CD14-positive monocyte (primary cell): ENCODE measurements around the gene CLASP1. TPM values are rescaled to one million over a fixed set of nuclear protein-coding genes. Genes with fewer than 3 reads are reported as not detected.

Experiments used
- DNase-seq, 3 donors: peaks; one replicate each; pipeline ENCODE4 v3.0.0-alpha.2; 2011 to 2022
- H2AFZ ChIP-seq: 2 replicates; pipeline ENCODE4 v1.6.0; 2012; ENCODE audit warnings: mild to moderate bottlenecking, low read depth, low read length, inconsistent platforms; ENCODE audit not compliant: insufficient read depth, poor library complexity, severe bottlenecking
- H3K27ac ChIP-seq, 2 donors: 1 replicate in 1 of 2; 2 replicates in 1 of 2; pipeline ENCODE4 v1.5.1; 2012 to 2013; ENCODE audit warnings: low read length in 2 of 2, control low read depth in 1 of 2, inconsistent platforms in 1 of 2, low read depth in 1 of 2, mild to moderate bottlenecking in 1 of 2
- H3K27me3 ChIP-seq, 2 donors: one replicate each; pipeline versions ENCODE4 v1.6.0 to v1.6.1; 2011 to 2013; ENCODE audit warnings: low read length in 2 of 2; ENCODE audit not compliant: control insufficient read depth in 2 of 2, insufficient read depth in 2 of 2
- H3K36me3 ChIP-seq, 2 donors: replicated peaks in 1 of 2; 1 replicate in 1 of 2; 2 replicates in 1 of 2; pipeline versions ENCODE4 v1.5.1 to v1.6.1; 2012 to 2013; ENCODE audit warnings: low read length in 2 of 2, control low read depth in 1 of 2, inconsistent platforms in 1 of 2, mild to moderate bottlenecking in 1 of 2; ENCODE audit not compliant: insufficient read depth in 2 of 2, control insufficient read depth in 1 of 2
- H3K4me1 ChIP-seq, 2 donors: 1 replicate in 1 of 2; 2 replicates in 1 of 2; pipeline versions ENCODE4 v1.5.1 to v1.6.1; 2012 to 2013; ENCODE audit warnings: low read length in 2 of 2, control low read depth in 1 of 2, inconsistent platforms in 1 of 2, mild to moderate bottlenecking in 1 of 2, moderate library complexity in 1 of 2; ENCODE audit not compliant: insufficient read depth in 2 of 2, control insufficient read depth in 1 of 2
- H3K4me2 ChIP-seq: replicated peaks from 2 replicates; pipeline ENCODE3; 2012; ENCODE audit warnings: low read length, moderate library complexity, mild to moderate bottlenecking; ENCODE audit not compliant: poor library complexity, severe bottlenecking; ENCODE audit errors: extremely low read depth
- H3K4me3 ChIP-seq, 3 experiments: fragments of 200-600 bp in 1 of 3; sonication (generic) in 1 of 3; replicated peaks in 1 of 3; 1 replicate in 2 of 3; 2 replicates in 1 of 3; pipeline ENCODE4 v1.5.1; 2011 to 2013; ENCODE audit warnings: low read length in 3 of 3, mild to moderate bottlenecking in 3 of 3, control low read depth in 2 of 3, low read depth in 2 of 3, inconsistent platforms in 1 of 3, moderate library complexity in 1 of 3
- H3K79me2 ChIP-seq: 2 replicates; pipeline ENCODE4 v1.6.0; 2012; ENCODE audit warnings: mild to moderate bottlenecking, control low read depth, inconsistent platforms, low read length, moderate library complexity; ENCODE audit not compliant: insufficient read depth
- H3K9ac ChIP-seq: 2 replicates; pipeline ENCODE4 v1.6.0; 2017; ENCODE audit warnings: low read length, mild to moderate bottlenecking; ENCODE audit not compliant: insufficient read depth, poor library complexity, severe bottlenecking
- H3K9me3 ChIP-seq, 2 donors: replicated peaks in 1 of 2; 1 replicate in 1 of 2; 2 replicates in 1 of 2; pipeline versions ENCODE4 v1.5.1 to v1.6.1; 2012 to 2013; ENCODE audit warnings: low read length in 2 of 2, control low read depth in 1 of 2; ENCODE audit not compliant: control insufficient read depth in 1 of 2, insufficient read depth in 1 of 2
- H4K20me1 ChIP-seq: 2 replicates; pipeline ENCODE4 v1.6.0; 2012; ENCODE audit warnings: mild to moderate bottlenecking, low read length, control low read depth, moderate library complexity; ENCODE audit not compliant: insufficient read depth
- H3K27ac Mint-ChIP-seq, 7 donors: one replicate each; pipeline ENCODE4 v1.8.0; 2020; ENCODE audit warnings: mild to moderate bottlenecking in 7 of 7, mixed read lengths in 7 of 7, moderate library complexity in 6 of 7, inconsistent platforms in 2 of 7
- H3K27me3 Mint-ChIP-seq, 3 donors: one replicate each; pipeline ENCODE4 v1.8.0; 2021 to 2022; ENCODE audit warnings: low read depth in 3 of 3, mild to moderate bottlenecking in 3 of 3, mixed read lengths in 3 of 3, moderate library complexity in 3 of 3, inconsistent platforms in 1 of 3
- H3K36me3 Mint-ChIP-seq, 2 donors: one replicate each; pipeline ENCODE4 v1.8.0; 2020; ENCODE audit warnings: mixed read lengths in 2 of 2, inconsistent platforms in 1 of 2, mild to moderate bottlenecking in 1 of 2
- H3K4me1 Mint-ChIP-seq: one replicate; pipeline ENCODE4 v1.8.0; 2020; ENCODE audit warnings: mild to moderate bottlenecking, mixed read lengths
- H3K4me3 Mint-ChIP-seq, 2 donors: one replicate each; pipeline ENCODE4 v1.8.0; 2020; ENCODE audit warnings: mild to moderate bottlenecking in 2 of 2, mixed read lengths in 2 of 2, moderate library complexity in 1 of 2
- H3K9me3 Mint-ChIP-seq, 7 donors: one replicate each; pipeline ENCODE4 v1.8.0; 2020 to 2022; ENCODE audit warnings: mixed read lengths in 7 of 7, mild to moderate bottlenecking in 6 of 7, moderate library complexity in 6 of 7, inconsistent platforms in 2 of 7
- WGBS: methylation state at CpG from one replicate; pipeline ENCODE4 v1.1.5; 2013; ENCODE audit warnings: missing lambda C conversion rate; ENCODE audit not compliant: insufficient coverage; 5-methylcytosine and 5-hydroxymethylcytosine counted together
- intact Hi-C, 2 donors: fragments of 100-400 bp; cut with micrococcal nuclease; formaldehyde crosslinking; loops; one replicate each; pipeline versions ENCODE4 v1.15.0 to v1.15.1; 2023
- polyA plus RNA-seq, 3 donors: library from polyadenylated mRNA; depleted of rRNA in 1 of 3; unstranded in 2 of 3; stranded (reverse) in 1 of 3; fragments of 300-500 nt in 2 of 3; fragments of >200 nt in 1 of 3; fragmentation: Illumina TruSeq in 2 of 3; gene quantifications; 1 replicate in 2 of 3; 2 replicates in 1 of 3; pipeline ENCODE4 v1.2.3, GENCODE V29; 2012 to 2021
- TF ChIP-seq, protein P1 (sequence below): fragments of 200-600 bp; IDR thresholded peaks from one replicate; pipeline ENCODE4 v1.8.0; 2022; ENCODE audit warnings: antibody characterized with exemption, mild to moderate bottlenecking

Gene CLASP1
- polyA plus RNA-seq, 3 donors: 4.8 to 8.1 (median 7.6) TPM

DNA sequence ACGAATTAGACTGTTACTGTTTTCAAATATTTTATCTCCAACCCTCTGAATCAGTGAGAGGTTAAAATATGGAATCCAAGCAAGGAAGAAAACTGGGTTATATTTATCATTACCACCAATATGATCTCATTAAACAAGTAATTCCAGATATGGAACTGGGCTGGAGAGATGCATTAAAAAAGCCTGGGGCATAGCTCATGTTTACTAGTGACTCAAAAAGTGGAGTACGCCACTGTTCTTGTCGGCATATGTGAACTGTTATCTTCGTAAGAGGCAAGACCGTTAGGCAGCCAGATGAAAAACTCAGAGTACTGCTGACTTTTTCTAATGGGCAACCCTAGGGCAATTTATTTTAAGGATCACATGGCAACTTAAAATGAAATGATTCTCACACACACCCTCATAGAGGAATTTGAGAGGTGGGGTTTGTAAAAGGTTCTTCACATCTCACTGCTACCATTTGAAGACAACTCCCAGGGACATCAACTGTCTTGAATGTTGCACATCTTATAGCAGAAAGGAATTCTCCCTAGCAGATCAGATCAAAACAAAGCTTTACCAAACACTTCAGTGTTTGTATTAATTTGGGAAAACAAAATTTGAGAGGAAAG lies 259.1 kb downstream of the CLASP1 start:
- 90% methylated on average over 2 of the region's 5 CpGs for WGBS
- no peak overlapping the region for H3K4me3 ChIP-seq
- no peaks in the 10 kb centered on the region for H3K4me1 ChIP-seq
- no peak overlapping the region for H2AFZ ChIP-seq
- Mint-ChIP-seq H3K27ac (no peak overlapping the region), H3K4me1 (no peaks in the 10 kb centered on the region), H3K27me3 (no peaks in the 10 kb centered on the region), H3K36me3 (peaks cover 57 to 66% of the 10 kb centered on the region in 2 donors), H3K4me3 (no peak overlapping the region), H3K9me3 (no peaks in the 10 kb centered on the region)
- H3K79me2 ChIP-seq: no peaks in the 10 kb centered on the region
- intact Hi-C loops: no loop called here
- no peak overlapping the region for H3K4me2 ChIP-seq
- peaks cover 53 to 90% of the 10 kb centered on the region in 2 donors for H3K36me3 ChIP-seq
- H3K9ac ChIP-seq: no peak overlapping the region
- H3K27ac ChIP-seq: no peak overlapping the region
- DNase-seq: no peak
- TF ChIP-seq, protein P1, sequence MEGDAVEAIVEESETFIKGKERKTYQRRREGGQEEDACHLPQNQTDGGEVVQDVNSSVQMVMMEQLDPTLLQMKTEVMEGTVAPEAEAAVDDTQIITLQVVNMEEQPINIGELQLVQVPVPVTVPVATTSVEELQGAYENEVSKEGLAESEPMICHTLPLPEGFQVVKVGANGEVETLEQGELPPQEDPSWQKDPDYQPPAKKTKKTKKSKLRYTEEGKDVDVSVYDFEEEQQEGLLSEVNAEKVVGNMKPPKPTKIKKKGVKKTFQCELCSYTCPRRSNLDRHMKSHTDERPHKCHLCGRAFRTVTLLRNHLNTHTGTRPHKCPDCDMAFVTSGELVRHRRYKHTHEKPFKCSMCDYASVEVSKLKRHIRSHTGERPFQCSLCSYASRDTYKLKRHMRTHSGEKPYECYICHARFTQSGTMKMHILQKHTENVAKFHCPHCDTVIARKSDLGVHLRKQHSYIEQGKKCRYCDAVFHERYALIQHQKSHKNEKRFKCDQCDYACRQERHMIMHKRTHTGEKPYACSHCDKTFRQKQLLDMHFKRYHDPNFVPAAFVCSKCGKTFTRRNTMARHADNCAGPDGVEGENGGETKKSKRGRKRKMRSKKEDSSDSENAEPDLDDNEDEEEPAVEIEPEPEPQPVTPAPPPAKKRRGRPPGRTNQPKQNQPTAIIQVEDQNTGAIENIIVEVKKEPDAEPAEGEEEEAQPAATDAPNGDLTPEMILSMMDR: no peak
- H3K27me3 ChIP-seq: no peaks in the 10 kb centered on the region
- no peaks in the 10 kb centered on the region for H3K9me3 ChIP-seq
- H4K20me1 ChIP-seq: no peaks in the 10 kb centered on the region

DNA sequence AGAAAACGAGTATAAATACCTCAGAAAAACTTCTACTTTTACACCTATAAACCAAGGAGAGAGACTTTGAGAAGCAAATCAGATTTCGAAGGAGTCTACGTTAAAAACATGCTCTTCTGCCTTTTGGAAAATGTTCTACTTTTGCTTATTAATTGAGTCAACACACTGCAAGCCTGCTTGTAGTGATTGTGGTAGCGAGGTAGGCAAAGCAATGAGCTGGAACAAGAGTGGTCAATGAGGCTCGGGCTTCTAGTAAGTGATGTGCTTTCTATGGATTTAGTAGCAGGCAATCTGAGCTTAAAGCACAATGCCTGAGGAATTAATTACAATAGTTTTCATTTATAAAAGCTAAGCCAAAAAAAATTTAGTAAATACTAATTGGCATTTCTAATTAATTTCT lies 260.9 kb downstream of the CLASP1 start:
- H3K4me3 Mint-ChIP-seq: no peak overlapping the region
- H3K27me3 ChIP-seq: no peaks in the 10 kb centered on the region
- H3K79me2 ChIP-seq: no peaks in the 10 kb centered on the region
- no peak overlapping the region for H3K27ac Mint-ChIP-seq
- H3K36me3 ChIP-seq: peaks cover 48 to 86% of the 10 kb centered on the region in 2 donors
- H2AFZ ChIP-seq: no peak overlapping the region
- no peaks in the 10 kb centered on the region for H3K4me1 Mint-ChIP-seq
- H3K36me3 Mint-ChIP-seq: peaks cover 53 to 66% of the 10 kb centered on the region in 2 donors
- 100% methylated on average over 3 of the region's 5 CpGs for WGBS
- H3K9me3 Mint-ChIP-seq: no peaks in the 10 kb centered on the region
- TF ChIP-seq, protein P1: no peak
- H4K20me1 ChIP-seq: no peaks in the 10 kb centered on the region
- H3K9me3 ChIP-seq: no peaks in the 10 kb centered on the region
- no peak overlapping the region for H3K4me2 ChIP-seq
- H3K27me3 Mint-ChIP-seq: no peaks in the 10 kb centered on the region
- H3K27ac ChIP-seq: no peak overlapping the region
- no peak overlapping the region for H3K9ac ChIP-seq
- intact Hi-C loops: no loop called here
- no peak for DNase-seq
- no peaks in the 10 kb centered on the region for H3K4me1 ChIP-seq
- H3K4me3 ChIP-seq: no peak overlapping the region
